Measurements from ENCODE around the gene GJB2. TPM values are rescaled to one million over a fixed set of nuclear protein-coding genes. Genes with fewer than 3 reads are reported as not detected.

GJB2 gene
- total RNA-seq, 2 experiments from 2014 or later, result 0.19 to 0.25 TPM

GRCh38 chr13:20177049-20177831 is 15.5 kb downstream of the GJB2 start:
- Histone ChIP-seq H3K36me3 (ENCODE audit: insufficient read depth, low read length) (no peaks in the 10 kb centered on the region), H3K27ac (ENCODE audit: low read depth in 1 of 2, low read length in 2 of 2) (no peak overlapping the region), H3K27me3 (ENCODE audit: control insufficient read depth in 1 of 2, insufficient read depth in 2 of 2, low read length in 2 of 2) (peaks cover 43 to 58% of the 10 kb centered on the region in 2 experiments), H3K4me3 (ENCODE audit: low read length) (no peak overlapping the region), H3K4me1 (ENCODE audit: insufficient read depth, low read length) (peaks cover 9% of the 10 kb centered on the region), H3K9me3 (ENCODE audit: control insufficient read depth in 1 of 2, insufficient read depth in 1 of 2, low read length in 2 of 2) (no peaks in the 10 kb centered on the region)
- intact Hi-C loops (cut with DNase I, micrococcal nuclease), result no loop called here
- Mint-ChIP-seq H3K4me1 (ENCODE audit: low read depth) (peaks cover 7% of the 10 kb centered on the region), H3K27me3 (peaks cover 93% of the 10 kb centered on the region), H3K9me3 (no peaks in the 10 kb centered on the region), H3K27ac (no peak overlapping the region), H3K4me3 (no peak overlapping the region), H3K36me3 (ENCODE audit: low read depth) (no peaks in the 10 kb centered on the region)
- ATAC-seq (ENCODE audit: poor library complexity) (no peak), DNase-seq (no peak)
- no peak for TF ChIP-seq CTCF (IDR thresholded peaks at IDR 0.05)
- ChIA-PET CTCF (no interaction called here), POLR2A (no interaction called here)

- intact Hi-C loops (cut with DNase I, micrococcal nuclease), result no loop called here
- H3K27me3 ChIP-seq (ENCODE audit: control insufficient read depth in 1 of 2, insufficient read depth in 2 of 2, low read length in 2 of 2), result peaks cover 43 to 58% of the 10 kb centered on the region in 2 experiments
- POLR2A ChIA-PET, result no interaction called here
Observed at GRCh38 chr13:20175907-20176652, 16.7 kb downstream of the GJB2 start.

GRCh38 chr13:20175406-20175794 is 17.3 kb downstream of the GJB2 start:
- no peaks in the 10 kb centered on the region for H3K9me3 Mint-ChIP-seq
- no peak for DNase-seq
- TF ChIP-seq CTCF (IDR thresholded peaks at IDR 0.05), result no peak
- no peaks in the 10 kb centered on the region for H3K36me3 Mint-ChIP-seq (ENCODE audit: low read depth)
- Histone ChIP-seq H3K27ac (ENCODE audit: low read depth in 1 of 2, low read length in 2 of 2) (no peak overlapping the region), H3K4me1 (ENCODE audit: insufficient read depth, low read length) (peaks cover 9% of the 10 kb centered on the region), H3K9me3 (ENCODE audit: control insufficient read depth in 1 of 2, insufficient read depth in 1 of 2, low read length in 2 of 2) (no peaks in the 10 kb centered on the region), H3K36me3 (ENCODE audit: insufficient read depth, low read length) (no peaks in the 10 kb centered on the region), H3K27me3 (ENCODE audit: control insufficient read depth in 1 of 2, insufficient read depth in 2 of 2, low read length in 2 of 2) (peaks cover 43 to 57% of the 10 kb centered on the region in 2 experiments), H3K4me3 (ENCODE audit: low read length) (no peak overlapping the region)
- no peak overlapping the region for H3K4me3 Mint-ChIP-seq
- ATAC-seq (ENCODE audit: poor library complexity), result no peak
- POLR2A ChIA-PET, result no interaction called here
- peaks cover 7% of the 10 kb centered on the region for H3K4me1 Mint-ChIP-seq (ENCODE audit: low read depth)
- intact Hi-C loops (cut with DNase I, micrococcal nuclease), result no loop called here
- CTCF ChIA-PET, result no interaction called here
- peaks cover 96% of the 10 kb centered on the region for H3K27me3 Mint-ChIP-seq
- no peak overlapping the region for H3K27ac Mint-ChIP-seq

More at GRCh38 chr13:20175907-20176652, 16.7 kb downstream of the GJB2 start:
- no peaks in the 10 kb centered on the region for H3K9me3 Mint-ChIP-seq
- no peaks in the 10 kb centered on the region for H3K36me3 Mint-ChIP-seq (ENCODE audit: low read depth)
- peaks cover 7% of the 10 kb centered on the region for H3K4me1 Mint-ChIP-seq (ENCODE audit: low read depth)
- no peak overlapping the region for H3K4me3 ChIP-seq (ENCODE audit: low read length)
- H3K4me1 ChIP-seq (ENCODE audit: insufficient read depth, low read length), result peaks cover 9% of the 10 kb centered on the region
- CTCF ChIA-PET, result no interaction called here
- no peak overlapping the region for H3K27ac Mint-ChIP-seq
- H3K9me3 ChIP-seq (ENCODE audit: control insufficient read depth in 1 of 2, insufficient read depth in 1 of 2, low read length in 2 of 2), result no peaks in the 10 kb centered on the region
- no peak overlapping the region for H3K27ac ChIP-seq (ENCODE audit: low read depth in 1 of 2, low read length in 2 of 2)
- no peaks in the 10 kb centered on the region for H3K36me3 ChIP-seq (ENCODE audit: insufficient read depth, low read length)
- no peak overlapping the region for H3K4me3 Mint-ChIP-seq
- ATAC-seq (ENCODE audit: poor library complexity), result no peak
- DNase-seq, result no peak
- TF ChIP-seq CTCF (IDR thresholded peaks at IDR 0.05), result no peak
- H3K27me3 Mint-ChIP-seq, result peaks cover 96% of the 10 kb centered on the region
